ENCODE data around the gene LAMTOR4. TPM values are rescaled to one million over a fixed set of nuclear protein-coding genes. Genes with fewer than 3 reads are reported as not detected.

The LAMTOR4 gene
- total and polyA plus RNA-seq, 2 donors (not counting 1 experiment from before 2014, with no cell fraction given) = 214 to 448 TPM

DNA sequence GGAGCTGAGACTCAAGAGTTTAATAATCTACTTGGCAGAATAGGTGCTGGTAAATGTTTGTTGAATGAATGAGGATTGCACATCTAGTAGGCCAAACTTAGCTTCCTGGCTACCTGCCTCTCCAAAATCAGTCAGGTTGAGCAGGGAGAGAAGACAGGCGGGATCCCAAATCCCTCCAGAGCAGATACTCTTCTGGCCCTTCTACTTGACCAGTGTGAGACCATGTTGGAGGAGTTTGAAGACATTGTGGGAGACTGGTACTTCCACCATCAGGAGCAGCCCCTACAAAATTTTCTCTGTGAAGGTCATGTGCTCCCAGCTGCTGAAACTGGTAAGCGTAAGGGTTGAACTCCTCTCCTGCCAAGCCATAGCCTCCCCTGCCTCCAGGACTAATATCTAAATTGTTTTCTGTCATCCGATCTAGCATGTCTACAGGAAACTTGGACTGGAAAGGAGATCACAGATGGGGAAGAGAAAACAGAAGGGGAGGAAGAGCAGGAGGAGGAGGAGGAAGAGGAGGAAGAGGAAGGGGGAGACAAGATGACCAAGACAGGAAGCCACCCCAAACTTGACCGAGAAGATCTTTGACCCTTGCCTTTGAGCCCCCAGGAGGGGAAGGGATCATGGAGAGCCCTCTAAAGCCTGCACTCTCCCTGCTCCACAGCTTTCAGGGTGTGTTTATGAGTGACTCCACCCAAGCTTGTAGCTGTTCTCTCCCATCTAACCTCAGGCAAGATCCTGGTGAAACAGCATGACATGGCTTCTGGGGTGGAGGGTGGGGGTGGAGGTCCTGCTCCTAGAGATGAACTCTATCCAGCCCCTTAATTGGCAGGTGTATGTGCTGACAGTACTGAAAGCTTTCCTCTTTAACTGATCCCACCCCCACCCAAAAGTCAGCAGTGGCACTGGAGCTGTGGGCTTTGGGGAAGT lies 24.2 kb upstream of the LAMTOR4 start:
- peak overlapping the region in 1 of 2 donors; percentile 19 for H3K27ac ChIP-seq (ENCODE audit: low read length in 2 of 2)
- H3K4me3 Mint-ChIP-seq = peak overlapping the region; percentile 32

More for the DNA sequence above, 24.2 kb upstream of the LAMTOR4 start:
- Histone ChIP-seq H3K4me2 (replicated peaks; ENCODE audit: low read depth, low read length, poor library complexity, severe bottlenecking) (peak overlapping the region; percentile 1), H3K4me1 (ENCODE audit: control insufficient read depth in 2 of 2, insufficient read depth in 2 of 2, low read length in 2 of 2) (peaks cover 29 to 42% of the 10 kb centered on the region in 2 donors), H3K9ac (ENCODE audit: low read length) (no peak overlapping the region), H3K9me3 (ENCODE audit: control extremely low read depth in 1 of 3, control insufficient read depth in 2 of 3, insufficient read depth in 1 of 3, low read length in 2 of 3) (no peaks in the 10 kb centered on the region), H2AFZ (ENCODE audit: insufficient read depth, low read depth, low read length, poor library complexity, severe bottlenecking) (no peak overlapping the region), H3K4me3 (ENCODE audit: control extremely low read depth in 1 of 5, extremely low read depth in 1 of 5, insufficient read depth in 1 of 5, low read depth in 2 of 5, low read length in 4 of 5) (no peak overlapping the region), H4K20me1 (ENCODE audit: control insufficient read depth, insufficient read depth, low read length, poor library complexity, severe bottlenecking) (no peaks in the 10 kb centered on the region), H3K36me3 (replicated peaks in 1 of 2; ENCODE audit: control extremely low read depth in 1 of 2, control insufficient read depth in 1 of 2, extremely low read depth in 1 of 2, insufficient read depth in 2 of 2, low read length in 1 of 2) (no peaks in the 10 kb centered on the region), H3K27me3 (replicated peaks in 1 of 4; ENCODE audit: control extremely low read depth in 1 of 4, control insufficient read depth in 3 of 4, insufficient read depth in 4 of 4, low read length in 3 of 4) (no peaks in the 10 kb centered on the region), H3K79me2 (ENCODE audit: control insufficient read depth, insufficient read depth, low read length) (peaks cover 23% of the 10 kb centered on the region)
- intact Hi-C loops (cut with micrococcal nuclease) = no loop called here
- CTCF ChIA-PET = interaction anchor here (0.6 to 2.9 kb wide), 7 partner anchors 8 to 773 kb away, joined by 3 to 25 read pairs (median 5); partner anchors contain the start of genes AP4M1 and MCM7
- TF ChIP-seq, protein P1, sequence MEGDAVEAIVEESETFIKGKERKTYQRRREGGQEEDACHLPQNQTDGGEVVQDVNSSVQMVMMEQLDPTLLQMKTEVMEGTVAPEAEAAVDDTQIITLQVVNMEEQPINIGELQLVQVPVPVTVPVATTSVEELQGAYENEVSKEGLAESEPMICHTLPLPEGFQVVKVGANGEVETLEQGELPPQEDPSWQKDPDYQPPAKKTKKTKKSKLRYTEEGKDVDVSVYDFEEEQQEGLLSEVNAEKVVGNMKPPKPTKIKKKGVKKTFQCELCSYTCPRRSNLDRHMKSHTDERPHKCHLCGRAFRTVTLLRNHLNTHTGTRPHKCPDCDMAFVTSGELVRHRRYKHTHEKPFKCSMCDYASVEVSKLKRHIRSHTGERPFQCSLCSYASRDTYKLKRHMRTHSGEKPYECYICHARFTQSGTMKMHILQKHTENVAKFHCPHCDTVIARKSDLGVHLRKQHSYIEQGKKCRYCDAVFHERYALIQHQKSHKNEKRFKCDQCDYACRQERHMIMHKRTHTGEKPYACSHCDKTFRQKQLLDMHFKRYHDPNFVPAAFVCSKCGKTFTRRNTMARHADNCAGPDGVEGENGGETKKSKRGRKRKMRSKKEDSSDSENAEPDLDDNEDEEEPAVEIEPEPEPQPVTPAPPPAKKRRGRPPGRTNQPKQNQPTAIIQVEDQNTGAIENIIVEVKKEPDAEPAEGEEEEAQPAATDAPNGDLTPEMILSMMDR (IDR thresholded peaks at IDR 0.05) = no peak
- no peak for TF ChIP-seq EZH2 (IDR thresholded peaks at IDR 0.05; ENCODE audit: borderline replicate concordance, insufficient read depth, low read depth, low read length, poor library complexity, severe bottlenecking)
- no peaks in the 10 kb centered on the region for H3K27me3 Mint-ChIP-seq
- H3K9me3 Mint-ChIP-seq (ENCODE audit: insufficient read depth) = no peaks in the 10 kb centered on the region
- no peak for DNase-seq
- peaks cover 46% of the 10 kb centered on the region for H3K4me1 Mint-ChIP-seq
- H3K27ac Mint-ChIP-seq = peak overlapping the region; percentile 46
- POLR2A ChIA-PET = interaction anchor here (0.6 to 2.6 kb wide), 6 partner anchors 23 to 490 kb away, joined by 3 to 37 read pairs (median 4); partner anchors contain the start of genes AP4M1, MCM7 and ZCWPW1
- no peak for ATAC-seq (ENCODE audit: low read depth)
- WGBS (ENCODE audit: insufficient coverage) = 58% methylated on average over 2 of the region's 4 CpGs
